ENCODE results near the gene LHFPL3.
"Not testable (repeated sequence)": the region's sequence is repeated elsewhere in the genome, so short reads cannot be mapped to it uniquely, and the experiment has no call there.

Gene LHFPL3

DNA sequence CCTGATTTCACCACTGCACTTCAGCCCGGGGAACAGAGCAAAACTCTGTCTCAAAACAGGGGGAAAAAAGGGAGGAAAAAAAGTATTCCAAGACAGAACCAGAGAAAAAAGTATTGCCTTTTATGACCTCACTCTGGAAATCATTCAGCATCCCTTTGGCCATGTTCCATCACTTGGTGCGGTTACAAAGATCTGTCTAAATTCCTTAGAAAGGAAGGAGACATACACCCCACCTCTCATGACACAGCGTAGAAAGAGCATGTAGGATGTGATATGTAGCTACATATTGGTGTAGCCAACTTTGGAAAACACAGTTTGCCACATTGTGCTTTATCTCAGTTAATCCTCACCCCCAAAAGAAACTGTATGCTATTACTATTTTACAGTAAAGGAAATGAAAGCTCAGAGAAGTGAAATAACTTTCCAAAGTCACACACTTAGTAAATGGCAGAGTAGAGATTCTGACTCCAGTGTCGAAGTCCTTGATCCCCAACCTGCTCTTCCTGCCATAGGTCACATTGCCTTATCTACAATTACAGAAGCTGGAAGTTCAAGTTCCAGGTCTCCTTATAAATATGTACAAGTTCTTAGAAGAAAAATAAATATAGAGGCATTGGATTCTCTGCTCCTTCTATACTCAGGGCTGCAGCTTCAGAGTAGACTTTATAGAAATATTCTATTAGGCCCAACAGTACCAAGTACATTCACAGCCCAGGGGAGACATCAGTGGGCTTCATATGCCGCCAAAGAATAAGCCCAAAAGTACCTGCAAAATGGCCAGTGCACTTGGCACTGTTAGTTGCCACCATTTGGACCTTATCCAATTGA lies 594.0 kb downstream of the LHFPL3 start:
- TF ChIP-seq, protein P1, sequence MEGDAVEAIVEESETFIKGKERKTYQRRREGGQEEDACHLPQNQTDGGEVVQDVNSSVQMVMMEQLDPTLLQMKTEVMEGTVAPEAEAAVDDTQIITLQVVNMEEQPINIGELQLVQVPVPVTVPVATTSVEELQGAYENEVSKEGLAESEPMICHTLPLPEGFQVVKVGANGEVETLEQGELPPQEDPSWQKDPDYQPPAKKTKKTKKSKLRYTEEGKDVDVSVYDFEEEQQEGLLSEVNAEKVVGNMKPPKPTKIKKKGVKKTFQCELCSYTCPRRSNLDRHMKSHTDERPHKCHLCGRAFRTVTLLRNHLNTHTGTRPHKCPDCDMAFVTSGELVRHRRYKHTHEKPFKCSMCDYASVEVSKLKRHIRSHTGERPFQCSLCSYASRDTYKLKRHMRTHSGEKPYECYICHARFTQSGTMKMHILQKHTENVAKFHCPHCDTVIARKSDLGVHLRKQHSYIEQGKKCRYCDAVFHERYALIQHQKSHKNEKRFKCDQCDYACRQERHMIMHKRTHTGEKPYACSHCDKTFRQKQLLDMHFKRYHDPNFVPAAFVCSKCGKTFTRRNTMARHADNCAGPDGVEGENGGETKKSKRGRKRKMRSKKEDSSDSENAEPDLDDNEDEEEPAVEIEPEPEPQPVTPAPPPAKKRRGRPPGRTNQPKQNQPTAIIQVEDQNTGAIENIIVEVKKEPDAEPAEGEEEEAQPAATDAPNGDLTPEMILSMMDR (IDR thresholded peaks at IDR 0.05; ENCODE audit: low read depth, low read length, missing control alignments): no peak
- no peak for DNase-seq (ENCODE audit: extremely low read depth, low read depth)
- no peak overlapping the region for H3K4me3 ChIP-seq (replicated peaks; ENCODE audit: low read depth, low read length)

- no peak overlapping the region for H3K4me3 ChIP-seq (replicated peaks; ENCODE audit: low read depth, low read length)
- TF ChIP-seq, protein P1 (IDR thresholded peaks at IDR 0.05; ENCODE audit: low read depth, low read length, missing control alignments): peak; percentile 87
- DNase-seq (ENCODE audit: extremely low read depth, low read depth): peak; percentile 82
Measured at GRCh38 chr7:104923010-104923421, 594.6 kb downstream of the LHFPL3 start.

DNA sequence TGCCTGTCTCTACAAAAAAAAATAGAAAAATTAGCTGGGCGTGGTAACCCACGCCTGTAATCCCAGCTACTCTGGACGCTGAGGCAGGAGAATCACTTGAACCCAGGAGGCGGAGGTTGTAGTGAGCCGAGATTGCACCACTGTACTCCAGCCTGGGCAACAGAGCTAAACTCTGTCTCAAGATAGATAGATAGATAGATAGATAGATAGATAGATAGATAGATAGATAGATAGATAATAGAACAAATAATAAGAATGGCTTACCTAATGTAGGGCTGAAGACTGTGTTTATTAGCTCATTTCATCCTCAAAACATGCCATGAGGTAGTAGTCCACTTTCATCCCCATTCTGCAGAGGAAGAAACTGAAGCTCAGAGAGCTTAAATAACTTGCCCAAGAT lies 597.8 kb downstream of the LHFPL3 start:
- not testable (repeated sequence) for DNase-seq (ENCODE audit: extremely low read depth, low read depth); H3K4me3 ChIP-seq (replicated peaks; ENCODE audit: low read depth, low read length)

DNA sequence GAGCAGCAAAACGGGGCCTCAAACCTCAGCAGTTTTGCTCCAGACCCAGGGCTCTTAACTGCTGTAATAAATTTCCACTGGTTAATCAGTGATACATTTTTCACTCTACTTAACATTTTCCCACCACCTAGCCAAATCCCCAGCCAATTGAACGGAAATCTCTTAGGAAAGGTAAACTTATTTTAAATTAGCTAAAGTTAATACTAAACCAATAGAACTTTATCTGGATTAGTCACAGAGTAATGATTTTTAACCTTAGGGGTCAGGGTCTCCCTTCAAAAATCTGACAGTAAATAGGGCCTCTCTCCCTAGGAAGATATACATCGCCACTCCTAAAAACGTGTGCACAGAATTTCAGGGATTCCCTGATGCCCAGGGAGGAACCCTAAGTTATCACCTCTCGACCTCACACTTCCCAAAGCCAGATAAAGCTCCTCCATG lies 598.2 kb downstream of the LHFPL3 start:
- DNase-seq (ENCODE audit: extremely low read depth, low read depth): no peak

DNA sequence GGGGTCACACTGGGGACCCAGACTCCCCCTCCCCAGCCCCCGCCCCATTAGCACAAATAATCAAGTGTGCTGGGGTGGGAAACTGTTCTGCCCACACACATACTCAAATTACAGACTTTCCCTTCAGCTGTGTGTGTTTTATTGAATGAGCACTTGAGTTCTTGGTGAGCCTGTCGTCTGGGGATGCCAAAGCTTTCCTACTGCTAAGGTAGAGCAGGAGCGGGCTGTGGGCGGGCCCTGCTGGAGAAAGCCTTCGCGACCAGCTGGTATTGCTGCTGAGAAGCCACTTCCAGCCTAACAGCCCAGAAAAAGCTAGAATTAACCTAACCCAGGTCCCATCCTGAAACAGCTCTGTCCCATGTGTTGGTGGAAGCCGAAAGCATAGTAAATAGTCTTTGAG lies 598.7 kb downstream of the LHFPL3 start:
- DNase-seq (ENCODE audit: extremely low read depth, low read depth): no peak

More for the DNA sequence above, 598.2 kb downstream of the LHFPL3 start:
- TF ChIP-seq, protein P1 (IDR thresholded peaks at IDR 0.05; ENCODE audit: low read depth, low read length, missing control alignments): no peak
- H3K4me3 ChIP-seq (replicated peaks; ENCODE audit: low read depth, low read length): no peak overlapping the region

GRCh38 chr7:104928721-104929400 lies 600.5 kb downstream of the LHFPL3 start:
- H3K4me3 ChIP-seq (replicated peaks; ENCODE audit: low read depth, low read length): no peak overlapping the region
- no peak for DNase-seq (ENCODE audit: extremely low read depth, low read depth)
- TF ChIP-seq, protein P1 (IDR thresholded peaks at IDR 0.05; ENCODE audit: low read depth, low read length, missing control alignments): no peak

More for the DNA sequence above, 598.7 kb downstream of the LHFPL3 start:
- H3K4me3 ChIP-seq (replicated peaks; ENCODE audit: low read depth, low read length): no peak overlapping the region
- TF ChIP-seq, protein P1 (IDR thresholded peaks at IDR 0.05; ENCODE audit: low read depth, low read length, missing control alignments): no peak

- DNase-seq (ENCODE audit: extremely low read depth, low read depth): no peak
- H3K4me3 ChIP-seq (replicated peaks; ENCODE audit: low read depth, low read length): no peak overlapping the region
- TF ChIP-seq, protein P1 (IDR thresholded peaks at IDR 0.05; ENCODE audit: low read depth, low read length, missing control alignments): no peak
Measured at GRCh38 chr7:104929921-104930320, 601.5 kb downstream of the LHFPL3 start.

All from HFF-Myc (cell line).